GM19025 (cell line): ENCODE measurements around the gene SLC22A13.

Source experiments
- ATAC-seq: cut with Tn5 transposase; IDR thresholded peaks from one replicate; pipeline ENCODE4 v1.9.1; 2021; ENCODE audit warnings: mild to moderate bottlenecking, low read depth, moderate library complexity; ENCODE audit not compliant: unreplicated experiment

Gene SLC22A13

GRCh38 chr3:38327335-38328009 is 61.9 kb downstream of the SLC22A13 start:
- ATAC-seq = no peak
